Measurements from ENCODE around the gene LRRK1.

Gene LRRK1

GRCh38 chr15:100932676-100933348, 13.7 kb downstream of the LRRK1 start:
- no peak for TF ChIP-seq CTCF (IDR thresholded peaks at IDR 0.05; ENCODE audit: low read depth, low read length)
- no peak for DNase-seq (ENCODE audit: low read depth in 2 of 2)

GRCh38 chr15:100934166-100934565, 15.0 kb downstream of the LRRK1 start:
- no peak for TF ChIP-seq CTCF (IDR thresholded peaks at IDR 0.05; ENCODE audit: low read depth, low read length)
- no peak for DNase-seq (ENCODE audit: low read depth in 2 of 2)
- H3K4me3 ChIP-seq (replicated peaks in 1 of 2; ENCODE audit: low read depth in 2 of 2, low read length in 2 of 2), result no peak overlapping the region

More at GRCh38 chr15:100932676-100933348, 13.7 kb downstream of the LRRK1 start:
- H3K4me3 ChIP-seq (replicated peaks in 1 of 2; ENCODE audit: low read depth in 2 of 2, low read length in 2 of 2), result no peak overlapping the region

DNA sequence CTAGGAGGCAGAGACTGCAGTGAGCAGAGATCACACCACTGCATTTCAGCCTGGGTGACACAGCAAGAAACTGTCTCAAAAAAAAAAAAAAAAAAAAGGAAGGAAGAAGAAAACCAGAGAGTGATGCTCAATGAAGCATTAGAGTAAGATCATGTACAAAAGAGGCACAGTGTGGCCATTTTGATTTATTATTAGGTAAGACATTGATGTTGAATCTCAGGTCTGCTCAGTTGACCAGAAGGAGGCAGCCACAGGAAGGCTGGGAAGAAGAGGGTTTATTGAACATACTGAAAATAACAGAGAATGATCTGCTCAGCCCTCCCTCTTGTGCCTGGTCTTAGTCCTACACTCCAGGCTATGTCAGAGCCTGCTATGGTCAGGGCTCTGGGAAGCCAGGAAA, 15.6 kb downstream of the LRRK1 start:
- H3K4me3 ChIP-seq (replicated peaks in 1 of 2; ENCODE audit: low read depth in 2 of 2, low read length in 2 of 2), result no peak overlapping the region
- DNase-seq (ENCODE audit: low read depth in 2 of 2), result peak in 1 of 2 donors; percentile 32
- TF ChIP-seq CTCF (IDR thresholded peaks at IDR 0.05; ENCODE audit: low read depth, low read length), result peak; percentile 29

- TF ChIP-seq CTCF (IDR thresholded peaks at IDR 0.05; ENCODE audit: low read depth, low read length), result no peak
- no peak for DNase-seq (ENCODE audit: low read depth in 2 of 2)
- H3K4me3 ChIP-seq (replicated peaks in 1 of 2; ENCODE audit: low read depth in 2 of 2, low read length in 2 of 2), result no peak overlapping the region
These were observed 18.0 kb downstream of the LRRK1 start for GRCh38 chr15:100937171-100937570.

DNA sequence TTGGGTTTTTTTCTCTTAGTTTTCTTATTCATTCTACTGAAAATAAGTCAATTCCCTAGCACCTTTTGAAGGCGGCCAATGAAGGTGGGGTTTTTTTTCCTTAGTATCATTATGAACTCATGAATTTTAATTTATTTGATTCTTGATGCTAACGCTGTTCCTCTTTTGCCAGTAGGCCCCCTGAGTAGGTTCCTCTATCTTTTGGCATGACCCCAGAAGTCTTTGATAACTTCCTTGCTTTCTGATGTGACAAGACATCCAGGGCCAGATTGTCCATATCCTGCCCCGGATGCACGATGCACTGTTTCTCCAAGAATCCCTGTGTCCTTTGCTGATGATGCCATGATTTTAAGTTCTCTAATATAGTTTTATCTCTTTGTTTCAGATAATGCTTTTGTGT, 20.6 kb downstream of the LRRK1 start:
- H3K4me3 ChIP-seq (replicated peaks in 1 of 2; ENCODE audit: low read depth in 2 of 2, low read length in 2 of 2), result no peak overlapping the region
- no peak for TF ChIP-seq CTCF (IDR thresholded peaks at IDR 0.05; ENCODE audit: low read depth, low read length)
- no peak for DNase-seq (ENCODE audit: low read depth in 2 of 2)

DNA sequence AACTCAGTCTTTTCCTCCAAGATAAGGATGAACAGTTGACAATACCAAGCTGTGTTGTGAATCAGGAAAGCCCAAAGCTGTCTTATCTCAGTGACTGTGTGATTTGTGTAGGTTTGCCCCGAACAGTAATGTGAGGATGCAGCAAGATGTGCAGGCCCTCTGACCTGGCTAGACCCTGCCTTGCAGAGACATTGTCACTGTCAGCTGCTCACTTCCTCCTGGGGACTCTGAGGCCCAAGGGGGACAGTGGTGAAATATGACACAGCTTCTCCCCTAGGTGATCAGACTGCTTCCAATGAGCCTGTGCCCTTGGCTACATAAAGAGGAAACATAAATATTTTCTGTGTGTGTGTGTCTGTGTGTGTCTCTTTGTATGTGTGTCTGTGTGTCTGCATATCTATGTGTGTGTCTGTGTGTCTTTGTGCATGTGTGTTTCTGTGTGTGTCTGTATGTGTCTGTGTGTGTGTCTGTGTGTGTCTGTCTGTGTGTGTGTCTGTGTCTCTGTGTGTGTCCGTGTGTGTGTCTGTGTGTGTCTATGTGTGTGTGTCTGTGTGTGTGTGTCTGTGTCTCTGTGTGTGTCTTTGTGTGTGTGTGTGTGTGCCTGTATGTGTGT, 21.7 kb downstream of the LRRK1 start:
- DNase-seq (ENCODE audit: low read depth in 2 of 2), result no peak
- TF ChIP-seq CTCF (IDR thresholded peaks at IDR 0.05; ENCODE audit: low read depth, low read length), result no peak
- H3K4me3 ChIP-seq (replicated peaks in 1 of 2; ENCODE audit: low read depth in 2 of 2, low read length in 2 of 2), result no peak overlapping the region
